Activated CD8-positive, alpha-beta memory T cell treated with anti-CD3 and anti-CD28 coated beads, Interleukin-2, amount 50 U/mL, for 48 hours (primary cell): ENCODE measurements around the gene FFAR3.
"Not testable (repeated sequence)": the region's sequence is repeated elsewhere in the genome, so short reads cannot be mapped to it uniquely, and the experiment has no call there.

Experiments
- DNase-seq: peaks from one replicate; pipeline ENCODE4 v3.0.0-alpha.2; 2020

FFAR3 gene

GRCh38 chr19:35378356-35378755 is 20.1 kb downstream of the FFAR3 start:
- DNase-seq, result no peak

DNA sequence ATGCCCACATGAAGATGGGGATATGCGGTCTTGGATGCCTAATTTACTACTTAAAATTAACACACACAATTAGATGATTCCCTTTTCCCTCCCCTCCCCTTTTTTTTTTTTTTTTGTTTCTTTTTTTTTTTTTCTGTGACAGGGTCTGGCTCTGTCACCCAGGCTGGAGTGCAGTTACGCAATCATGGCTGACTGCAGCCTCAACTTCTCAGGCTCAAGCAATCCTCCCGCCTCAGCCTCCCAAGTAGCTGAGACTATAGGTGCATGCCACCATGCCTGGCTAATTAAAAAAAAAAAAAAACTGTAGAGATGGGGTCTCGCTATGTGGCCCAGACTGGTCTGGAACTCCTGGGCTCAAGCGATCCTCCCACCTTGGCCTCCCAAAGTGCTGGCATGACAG is 21.3 kb downstream of the FFAR3 start:
- not testable (repeated sequence) for DNase-seq

DNA sequence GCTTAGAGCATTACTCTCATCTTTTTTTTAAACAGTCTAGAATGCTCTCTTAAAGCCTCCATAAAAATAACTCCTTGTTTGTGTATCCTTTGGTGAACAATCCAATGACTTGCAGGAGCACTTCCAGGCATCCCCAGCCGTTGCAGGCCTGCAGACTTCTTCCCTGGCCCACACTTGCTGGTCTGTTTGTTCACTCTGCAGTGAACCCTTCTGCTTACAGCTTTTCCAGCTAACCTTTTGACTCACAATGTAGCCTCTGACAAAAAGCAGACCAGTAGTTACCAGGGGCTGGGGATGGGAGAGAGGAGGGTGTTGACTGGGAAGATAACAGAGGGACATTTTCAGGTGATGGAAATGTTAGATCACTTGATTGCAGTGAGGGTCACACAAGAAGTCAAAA is 21.7 kb downstream of the FFAR3 start:
- no peak for DNase-seq

- no peak for DNase-seq
These were observed 22.3 kb downstream of the FFAR3 start for GRCh38 chr19:35380450-35381124.

DNA sequence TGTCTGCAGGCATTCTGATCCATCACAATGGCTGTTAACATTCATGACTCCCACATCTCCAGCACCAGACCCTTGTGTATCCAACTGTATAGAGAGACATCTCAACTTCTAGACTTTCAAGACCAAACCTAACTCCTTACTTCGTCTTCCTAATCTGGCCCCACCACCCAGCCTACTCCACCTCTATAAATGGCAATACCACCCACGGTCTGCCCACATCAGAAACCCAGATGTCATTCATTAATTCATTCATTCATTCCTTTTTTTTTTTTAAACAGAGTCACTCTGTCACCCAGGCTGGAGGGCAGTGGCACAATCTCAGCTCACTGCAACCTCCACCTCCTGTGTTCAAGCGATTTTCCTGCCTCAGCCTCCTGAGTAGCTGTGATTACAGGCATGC is 23.1 kb downstream of the FFAR3 start:
- no peak for DNase-seq

DNA sequence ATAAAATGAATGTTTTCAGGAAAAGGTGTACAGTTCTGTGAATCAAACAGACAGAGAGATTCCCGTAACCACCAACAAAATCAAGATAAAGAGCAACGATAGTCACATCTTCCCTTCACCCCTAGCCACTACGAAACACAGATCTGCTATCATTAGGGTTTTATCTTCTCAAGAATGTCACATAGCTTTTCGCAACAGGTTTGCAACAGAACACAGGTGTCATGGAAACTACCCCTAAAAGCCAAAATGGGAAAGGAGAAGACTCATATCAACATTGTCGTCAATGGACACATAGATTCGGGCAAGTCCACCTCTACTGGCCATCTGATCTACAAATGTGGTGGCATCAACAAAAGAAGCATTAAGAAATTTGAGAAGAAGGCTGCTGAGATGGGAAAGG is 23.7 kb downstream of the FFAR3 start:
- DNase-seq, result no peak

GRCh38 chr19:35383536-35383935 is 25.3 kb downstream of the FFAR3 start:
- DNase-seq, result no peak

- DNase-seq, result no peak
These were observed 30.2 kb downstream of the FFAR3 start for GRCh38 chr19:35388277-35389054.

GRCh38 chr19:35389192-35389861 is 31.1 kb downstream of the FFAR3 start:
- DNase-seq, result no peak

DNA sequence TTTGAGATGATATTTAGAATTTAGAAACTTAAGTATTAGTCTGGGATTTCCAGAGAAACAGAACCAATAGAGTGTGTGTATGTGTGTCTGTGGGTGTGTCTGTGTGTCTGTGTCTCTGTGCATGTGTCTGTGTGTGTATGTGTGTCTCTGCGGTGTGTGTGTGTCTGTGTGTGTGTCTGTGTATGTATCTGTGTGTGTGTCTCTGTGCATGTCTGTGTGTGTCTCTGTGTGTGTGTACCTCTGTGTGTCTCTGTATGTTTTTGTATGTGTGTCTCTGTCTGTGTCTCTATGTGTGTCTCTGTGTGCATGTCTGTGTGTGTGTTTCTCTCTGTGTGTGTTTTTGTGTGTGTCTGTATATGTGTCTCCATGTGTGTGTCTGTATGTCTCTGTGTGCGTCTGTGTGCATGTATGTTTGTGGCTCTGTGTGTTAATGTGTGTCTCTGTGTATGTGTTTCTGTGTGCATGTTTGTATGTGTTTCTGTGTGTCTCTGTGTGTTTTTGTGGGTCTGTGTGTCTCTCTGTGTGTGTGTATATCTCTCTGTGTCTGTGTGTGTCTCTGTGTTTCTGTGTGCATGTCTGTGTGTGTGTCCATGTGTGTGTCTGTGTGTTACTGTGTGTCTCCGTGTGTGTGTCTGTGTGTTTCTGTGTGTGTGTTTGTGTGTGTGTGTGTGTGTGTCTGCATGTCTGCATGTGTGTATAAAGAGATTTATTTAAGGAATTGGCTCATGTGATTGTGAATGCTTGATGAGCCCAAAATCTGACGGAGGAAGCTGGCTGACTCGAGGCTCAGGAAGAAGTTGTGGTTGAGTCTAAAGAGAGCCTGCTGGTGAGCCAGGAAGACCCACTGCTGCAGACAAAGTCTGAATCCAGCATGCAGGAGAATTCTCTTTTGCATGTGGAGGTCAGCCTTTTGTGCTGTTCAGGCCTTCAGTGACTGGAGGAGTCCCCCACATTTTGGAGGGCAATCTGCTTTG is 34.8 kb downstream of the FFAR3 start:
- no peak for DNase-seq

DNA sequence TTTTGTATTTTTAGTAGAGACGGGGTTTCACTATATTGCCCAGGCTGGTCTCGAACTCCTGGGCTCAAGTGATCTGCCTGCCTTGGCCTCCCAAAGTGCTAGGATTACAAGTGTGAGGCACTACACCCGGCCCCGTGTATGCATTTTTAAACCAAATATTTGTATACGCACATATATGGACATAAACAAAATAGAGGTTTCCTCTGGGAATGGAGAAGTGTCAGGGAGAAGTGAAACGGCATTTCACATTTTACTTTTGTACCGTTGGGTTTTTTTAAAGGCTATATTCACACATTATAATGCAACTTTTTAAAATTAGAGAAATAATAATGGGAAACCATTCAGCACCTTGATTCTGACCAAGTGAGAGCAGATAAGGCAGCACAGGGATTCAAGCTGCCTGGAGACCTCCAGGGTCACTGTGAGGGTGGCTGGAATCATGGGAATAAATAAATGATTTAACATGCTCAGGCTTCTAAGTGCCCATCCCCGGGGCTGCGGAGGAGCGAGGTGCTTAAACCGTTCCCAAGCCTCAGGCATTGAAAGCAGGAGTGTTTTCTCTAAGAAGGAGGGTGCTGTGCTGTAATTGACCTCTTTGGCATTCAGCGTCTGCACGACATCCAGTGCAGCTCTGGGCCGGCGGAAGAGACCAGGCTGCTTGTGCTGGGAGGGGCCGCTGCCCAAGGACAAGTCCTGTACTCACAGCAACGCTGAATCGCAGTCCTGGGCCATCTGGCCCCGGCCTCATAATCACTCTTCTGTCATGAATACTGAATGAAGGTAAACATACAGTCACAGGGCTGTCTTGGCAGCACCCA is 37.3 kb downstream of the FFAR3 start:
- no peak for DNase-seq

GRCh38 chr19:35396240-35396885 is 38.1 kb downstream of the FFAR3 start:
- no peak for DNase-seq

DNA sequence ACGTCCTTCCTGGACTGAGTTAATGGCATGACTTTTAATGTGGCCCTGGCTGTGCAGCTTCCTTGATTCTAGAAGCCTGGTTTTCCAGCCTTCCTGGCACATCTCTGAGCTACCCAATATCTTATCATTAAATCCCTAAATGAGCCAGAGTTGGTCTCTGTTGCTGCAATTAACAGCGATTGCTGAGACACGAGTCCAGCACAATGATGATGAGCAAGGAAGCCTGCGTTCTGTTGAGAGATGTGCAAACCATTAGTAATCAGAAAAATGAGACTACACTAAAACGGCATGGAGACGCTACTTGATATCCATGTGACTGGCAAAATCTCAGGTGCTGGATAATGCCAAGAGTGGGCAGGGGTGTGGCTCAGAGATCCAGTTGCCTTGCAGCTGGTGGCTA is 38.8 kb downstream of the FFAR3 start:
- DNase-seq, result no peak

- DNase-seq, result no peak
These were observed 40.3 kb downstream of the FFAR3 start for GRCh38 chr19:35398570-35398969.

- no peak for DNase-seq
These were observed 41.0 kb downstream of the FFAR3 start for GRCh38 chr19:35399231-35399630.

DNA sequence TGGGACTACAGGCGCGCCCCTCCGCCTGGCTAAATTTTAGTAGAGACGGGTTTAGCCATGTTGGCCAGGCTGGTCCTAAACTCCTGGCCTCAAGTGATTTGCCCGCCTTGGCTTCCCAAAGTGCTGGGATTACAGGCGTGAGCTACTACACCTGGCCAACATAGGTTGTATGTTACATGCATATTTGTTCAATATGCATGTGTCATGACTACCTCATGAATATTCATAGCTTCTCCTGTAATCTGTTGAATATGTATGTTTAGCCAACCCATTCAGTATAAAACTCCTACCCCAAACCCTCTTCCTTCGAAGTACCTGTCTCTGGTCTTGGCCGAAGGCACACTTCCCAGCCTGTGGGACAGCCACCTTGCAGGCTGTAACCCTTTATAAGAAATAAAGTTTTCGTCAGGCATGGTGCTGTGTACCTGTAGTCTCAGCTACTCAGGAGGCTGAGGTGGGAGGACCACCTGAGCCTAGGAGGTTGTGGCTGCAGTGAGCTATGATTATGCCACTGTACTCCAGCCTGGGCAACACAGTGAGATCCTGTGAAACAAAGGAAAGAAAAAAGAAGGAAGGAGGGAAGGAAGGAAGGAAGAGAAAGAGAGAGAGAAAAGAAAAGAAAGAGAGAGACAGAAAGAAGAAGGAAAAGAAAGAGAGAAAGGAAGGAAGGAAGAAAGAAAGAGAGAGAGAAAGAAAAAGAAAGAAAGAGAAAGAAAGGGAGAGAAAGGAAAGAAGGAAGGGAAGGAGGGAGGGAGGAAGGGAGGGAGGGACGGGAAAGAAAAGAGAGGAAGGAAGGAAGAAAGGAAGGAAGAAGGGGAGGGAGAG is 41.9 kb downstream of the FFAR3 start:
- no peak for DNase-seq

GRCh38 chr19:35400773-35401100 is 42.5 kb downstream of the FFAR3 start:
- no peak for DNase-seq

GRCh38 chr19:35401416-35401815 is 43.2 kb downstream of the FFAR3 start:
- DNase-seq, result not testable (repeated sequence)

DNA sequence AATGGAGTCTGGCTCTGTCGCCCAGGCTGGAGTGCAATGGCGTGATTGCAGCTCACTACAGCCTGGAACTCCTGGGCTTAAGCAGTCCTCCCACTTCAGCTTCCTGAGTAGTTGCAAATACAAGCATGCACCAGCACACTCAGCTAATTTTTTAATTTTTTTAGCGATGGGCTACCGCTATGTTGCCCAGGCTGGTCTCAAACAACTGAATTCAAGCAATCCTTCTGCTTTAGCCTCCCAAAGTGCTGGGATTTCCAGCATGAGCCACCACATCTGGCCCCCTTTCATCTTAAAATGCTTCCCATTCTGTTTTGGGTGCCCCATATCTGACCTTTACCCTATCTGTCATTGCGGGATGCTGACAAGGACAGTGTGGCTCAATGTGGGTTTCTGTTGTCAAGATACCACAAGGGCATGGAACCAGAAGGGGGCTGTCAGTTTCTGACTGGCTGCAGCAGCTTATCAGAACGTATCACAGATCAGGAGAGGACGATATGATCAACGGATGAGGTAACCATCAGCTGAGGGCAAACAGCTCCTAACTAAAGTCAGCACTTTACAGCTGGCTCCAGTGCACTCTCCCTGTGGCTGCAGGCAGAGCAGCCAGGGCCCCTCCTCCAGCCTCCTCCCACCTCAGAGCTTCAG is 45.0 kb downstream of the FFAR3 start:
- DNase-seq, result no peak
